Caco-2 (cell line): ENCODE measurements around the gene KCNE4. TPM values are rescaled to one million over a fixed set of nuclear protein-coding genes. Genes with fewer than 3 reads are reported as not detected.

Experiments used
- BruUV-seq: library from RNA; stranded (reverse); fragments of 400-500 nt; replicated peaks from 2 replicates; lab custom pipeline; 2021; lab: Mats Ljungman, UMichigan
- CTCF ChIA-PET: fragments of 300-600 bp; sonication (Branson Sonifier 250); formaldehyde crosslinking; loops from one replicate; lab custom pipeline; 2022; ENCODE audit warnings: antibody characterized with exemption; lab: Charles Lee
- POLR2A ChIA-PET: fragments of 300-600 bp; sonication (Branson Sonifier 250); formaldehyde crosslinking; loops from one replicate; lab custom pipeline; 2022; ENCODE audit warnings: antibody characterized with exemption; lab: Charles Lee
- DNase-seq, 2 experiments: peaks; one replicate each; pipeline versions ENCODE4 v3.0.0 to v3.0.0-alpha.2; 2020 to 2022
- H3K27me3 ChIP-seq: replicated peaks from 2 replicates; pipeline ENCODE4 v1.6.0; 2011; ENCODE audit warnings: low read length; ENCODE audit not compliant: control insufficient read depth, insufficient read depth
- H3K36me3 ChIP-seq: 2 replicates; pipeline ENCODE4 v1.5.1; 2011; ENCODE audit warnings: low read length; ENCODE audit not compliant: control insufficient read depth, insufficient read depth
- H3K4me1 ChIP-seq: fragments of 250-450 bp; sonication (Bioruptor Pico); 2 replicates; pipeline ENCODE4 v1.5.1; 2020; ENCODE audit warnings: mild to moderate bottlenecking
- H3K4me3 ChIP-seq: 2 replicates; pipeline ENCODE4 v1.5.1; 2011; ENCODE audit warnings: low read depth, mild to moderate bottlenecking, control low read depth, low read length
- H3K9me3 ChIP-seq: fragments of 250-450 bp; sonication (Bioruptor Pico); 2 replicates; pipeline ENCODE4 v1.5.1; 2020; ENCODE audit warnings: mild to moderate bottlenecking, moderate library complexity
- H3K27ac Mint-ChIP-seq: one replicate; pipeline ENCODE4 v1.8.0; 2022; ENCODE audit warnings: mixed read lengths; ENCODE audit not compliant: unreplicated experiment
- H3K27me3 Mint-ChIP-seq: one replicate; pipeline ENCODE4 v1.8.0; 2022; ENCODE audit warnings: mixed read lengths; ENCODE audit not compliant: insufficient read depth, unreplicated experiment
- H3K36me3 Mint-ChIP-seq: one replicate; pipeline ENCODE4 v1.8.0; 2022; ENCODE audit warnings: mild to moderate bottlenecking, mixed read lengths; ENCODE audit not compliant: insufficient read depth, unreplicated experiment
- H3K4me1 Mint-ChIP-seq: one replicate; pipeline ENCODE4 v1.8.0; 2022; ENCODE audit warnings: low read depth, mixed read lengths; ENCODE audit not compliant: unreplicated experiment
- H3K4me3 Mint-ChIP-seq: one replicate; pipeline ENCODE4 v1.8.0; 2022; ENCODE audit warnings: mild to moderate bottlenecking, moderate library complexity, mixed read lengths; ENCODE audit not compliant: unreplicated experiment
- H3K9me3 Mint-ChIP-seq: one replicate; pipeline ENCODE4 v1.8.0; 2022; ENCODE audit warnings: mixed read lengths; ENCODE audit not compliant: unreplicated experiment
- CTCF ChIP-seq, 2 experiments: fragments of 200-600 bp in 1 of 2; IDR thresholded peaks; 1 replicate in 1 of 2; 2 replicates in 1 of 2; pipeline versions ENCODE4 v1.5.1 to v1.8.0; 2011 to 2022; ENCODE audit warnings: antibody characterized with exemption in 1 of 2, control low read depth in 1 of 2, inconsistent platforms in 1 of 2, low read depth in 1 of 2, low read length in 1 of 2, mild to moderate bottlenecking in 1 of 2, moderate library complexity in 1 of 2; ENCODE audit not compliant: insufficient read depth in 1 of 2, severe bottlenecking in 1 of 2, unreplicated experiment in 1 of 2
- intact Hi-C: fragments of 100-400 bp; cut with micrococcal nuclease; formaldehyde crosslinking; loops from one replicate; pipeline ENCODE4 v1.10.0; 2022; ENCODE audit not compliant: unreplicated experiment
- total RNA-seq: library from RNA; stranded (reverse); gene quantifications from 2 replicates; pipeline ENCODE4 v1.2.3, GENCODE V29; 2022

KCNE4 gene
- total RNA-seq, 1 experiment from 2014 or later = not detected

GRCh38 chr2:223100061-223100511, 48.1 kb downstream of the KCNE4 start:
- no peaks in the 10 kb centered on the region for H3K9me3 Mint-ChIP-seq

GRCh38 chr2:223101340-223102039, 49.5 kb downstream of the KCNE4 start:
- no peaks in the 10 kb centered on the region for H3K4me1 Mint-ChIP-seq
- Histone ChIP-seq H3K36me3 (no peaks in the 10 kb centered on the region), H3K4me1 (no peaks in the 10 kb centered on the region), H3K4me3 (no peak overlapping the region), H3K9me3 (no peaks in the 10 kb centered on the region), H3K27me3 (no peaks in the 10 kb centered on the region)
- CTCF ChIA-PET = interaction anchor here (0.6 to 2.3 kb wide), 4 partner anchors 11 to 130 kb away, joined by 3 to 34 read pairs (median 5); no protein-coding TSS in a partner anchor
- no peaks in the 10 kb centered on the region for H3K9me3 Mint-ChIP-seq
- intact Hi-C loops = loop anchor here (1.0 to 2.0 kb wide), 4 partner anchors 119 to 411 kb away; no protein-coding TSS in a partner anchor
- peak; percentile 70 to 73 for DNase-seq
- BruUV-seq = no TSS peak
- H3K27me3 Mint-ChIP-seq = peaks cover 7% of the 10 kb centered on the region
- POLR2A ChIA-PET = no interaction called here
- TF ChIP-seq CTCF (IDR thresholded peaks at IDR 0.05; ENCODE audit: insufficient read depth in 1 of 2, low read depth in 1 of 2, low read length in 1 of 2, severe bottlenecking in 1 of 2, unreplicated experiment in 1 of 2) = peak; percentile 79 to 90
- no peak overlapping the region for H3K4me3 Mint-ChIP-seq
- no peak overlapping the region for H3K27ac Mint-ChIP-seq
- H3K36me3 Mint-ChIP-seq = no peaks in the 10 kb centered on the region

More at GRCh38 chr2:223100061-223100511, 48.1 kb downstream of the KCNE4 start:
- intact Hi-C loops = loop anchor here (2.0 kb wide), 1 partner anchor 409 kb away; no protein-coding TSS in a partner anchor
- no peak for DNase-seq
- H3K27me3 ChIP-seq = no peaks in the 10 kb centered on the region
- Mint-ChIP-seq H3K4me1 (no peaks in the 10 kb centered on the region), H3K4me3 (no peak overlapping the region), H3K27ac (no peak overlapping the region), H3K27me3 (peaks cover 4% of the 10 kb centered on the region), H3K36me3 (no peaks in the 10 kb centered on the region)
- POLR2A ChIA-PET = no interaction called here
- H3K36me3 ChIP-seq = no peaks in the 10 kb centered on the region
- CTCF ChIA-PET = interaction anchor here (0.6 to 2.3 kb wide), 3 partner anchors 118 to 128 kb away, joined by 3 to 34 read pairs (median 4); no protein-coding TSS in a partner anchor
- H3K9me3 ChIP-seq = no peaks in the 10 kb centered on the region
- no peak overlapping the region for H3K4me3 ChIP-seq
- TF ChIP-seq CTCF (IDR thresholded peaks at IDR 0.05; ENCODE audit: insufficient read depth in 1 of 2, low read depth in 1 of 2, low read length in 1 of 2, severe bottlenecking in 1 of 2, unreplicated experiment in 1 of 2) = no peak
- BruUV-seq = no TSS peak
- no peaks in the 10 kb centered on the region for H3K4me1 ChIP-seq

GRCh38 chr2:223102040-223102400, 50.0 kb downstream of the KCNE4 start:
- ChIA-PET POLR2A (no interaction called here), CTCF (interaction anchor here (1.7 to 2.3 kb wide), 3 partner anchors 128 to 130 kb away, joined by 4 to 34 read pairs (median 12); no protein-coding TSS in a partner anchor)
- H3K27ac Mint-ChIP-seq = no peak overlapping the region
- H3K27me3 Mint-ChIP-seq = peaks cover 7% of the 10 kb centered on the region
- H3K36me3 Mint-ChIP-seq = no peaks in the 10 kb centered on the region
- Histone ChIP-seq H3K4me3 (no peak overlapping the region), H3K4me1 (no peaks in the 10 kb centered on the region), H3K9me3 (no peaks in the 10 kb centered on the region), H3K27me3 (no peaks in the 10 kb centered on the region), H3K36me3 (no peaks in the 10 kb centered on the region)
- peak in 1 of 2 experiments; percentile 22 for TF ChIP-seq CTCF (IDR thresholded peaks at IDR 0.05; ENCODE audit: insufficient read depth in 1 of 2, low read depth in 1 of 2, low read length in 1 of 2, severe bottlenecking in 1 of 2, unreplicated experiment in 1 of 2)
- no peak overlapping the region for H3K4me3 Mint-ChIP-seq
- intact Hi-C loops = no loop called here
- BruUV-seq = no TSS peak
- H3K9me3 Mint-ChIP-seq = no peaks in the 10 kb centered on the region
- DNase-seq = no peak
- no peaks in the 10 kb centered on the region for H3K4me1 Mint-ChIP-seq
